A673 (cell line): ENCODE results near the gene PLB1.

ENCODE experiments used
- EZH2 ChIP-seq: fragments of 200-600 bp; sonication (generic); IDR thresholded peaks from 2 replicates; pipeline ENCODE4 v1.6.1; 2017; ENCODE audit warnings: borderline replicate concordance, low read depth, mild to moderate bottlenecking, mixed read lengths, antibody characterized with exemption, low read length; ENCODE audit not compliant: poor library complexity, severe bottlenecking
- TF ChIP-seq, protein P1 (sequence below): fragments of 300-800, 200-600 bp; sonication (generic); conservative IDR thresholded peaks from 2 replicates; pipeline ENCODE4 v1.5.1; 2017; ENCODE audit warnings: low read depth, mild to moderate bottlenecking, antibody characterized with exemption, low read length, moderate library complexity, mixed read lengths

DNA sequence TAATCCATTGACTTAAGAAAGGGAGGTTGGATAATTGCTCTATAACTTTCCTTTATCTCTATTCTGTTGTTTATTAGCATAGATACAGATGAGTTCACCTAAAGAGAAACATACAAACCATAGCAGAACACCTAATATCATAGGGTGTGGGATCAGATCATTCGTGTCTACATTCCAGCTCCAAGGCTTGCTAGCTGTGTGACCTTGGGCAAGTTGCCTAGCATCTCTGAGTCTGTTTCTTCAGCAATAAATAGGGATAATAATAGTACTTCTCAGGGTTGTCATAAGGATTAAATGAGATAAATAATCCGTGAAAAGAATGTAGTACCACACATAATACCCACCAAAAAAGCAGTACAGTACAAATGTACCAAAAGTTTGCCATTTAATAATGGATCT, 126.2 kb downstream of the PLB1 start:
- TF ChIP-seq, protein P1, sequence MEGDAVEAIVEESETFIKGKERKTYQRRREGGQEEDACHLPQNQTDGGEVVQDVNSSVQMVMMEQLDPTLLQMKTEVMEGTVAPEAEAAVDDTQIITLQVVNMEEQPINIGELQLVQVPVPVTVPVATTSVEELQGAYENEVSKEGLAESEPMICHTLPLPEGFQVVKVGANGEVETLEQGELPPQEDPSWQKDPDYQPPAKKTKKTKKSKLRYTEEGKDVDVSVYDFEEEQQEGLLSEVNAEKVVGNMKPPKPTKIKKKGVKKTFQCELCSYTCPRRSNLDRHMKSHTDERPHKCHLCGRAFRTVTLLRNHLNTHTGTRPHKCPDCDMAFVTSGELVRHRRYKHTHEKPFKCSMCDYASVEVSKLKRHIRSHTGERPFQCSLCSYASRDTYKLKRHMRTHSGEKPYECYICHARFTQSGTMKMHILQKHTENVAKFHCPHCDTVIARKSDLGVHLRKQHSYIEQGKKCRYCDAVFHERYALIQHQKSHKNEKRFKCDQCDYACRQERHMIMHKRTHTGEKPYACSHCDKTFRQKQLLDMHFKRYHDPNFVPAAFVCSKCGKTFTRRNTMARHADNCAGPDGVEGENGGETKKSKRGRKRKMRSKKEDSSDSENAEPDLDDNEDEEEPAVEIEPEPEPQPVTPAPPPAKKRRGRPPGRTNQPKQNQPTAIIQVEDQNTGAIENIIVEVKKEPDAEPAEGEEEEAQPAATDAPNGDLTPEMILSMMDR, result no peak
- no peak for TF ChIP-seq EZH2
